Liver (tissue), 9 donors: ENCODE measurements around the gene KDM7A. TPM values are rescaled to one million over a fixed set of nuclear protein-coding genes. Genes with fewer than 3 reads are reported as not detected.

ENCODE experiments used
- DNase-seq: peaks from one replicate; pipeline ENCODE4 v3.0.0-alpha.2; 2017; ENCODE audit warnings: low spot score
- H3K27ac ChIP-seq, 2 donors: one replicate each; pipeline ENCODE4 v1.7.0; 2013; ENCODE audit warnings: inconsistent platforms in 2 of 2, low read length in 2 of 2, control low read depth in 1 of 2, low read depth in 1 of 2, mild to moderate bottlenecking in 1 of 2
- H3K27me3 ChIP-seq, 4 donors: one replicate each; pipeline versions ENCODE4 v1.6.1 to v1.7.0; 2013; ENCODE audit warnings: low read length in 3 of 4, inconsistent platforms in 1 of 4, mild to moderate bottlenecking in 1 of 4, moderate library complexity in 1 of 4; ENCODE audit not compliant: control insufficient read depth in 4 of 4, insufficient read depth in 4 of 4
- H3K36me3 ChIP-seq, 4 donors: one replicate each; pipeline versions ENCODE4 v1.6.1 to v1.7.0; 2013; ENCODE audit warnings: low read length in 3 of 4, mild to moderate bottlenecking in 3 of 4, low read depth in 1 of 4, moderate library complexity in 1 of 4; ENCODE audit not compliant: control insufficient read depth in 4 of 4, insufficient read depth in 3 of 4
- H3K4me1 ChIP-seq, 4 donors: one replicate each; pipeline versions ENCODE4 v1.6.1 to v1.7.0; 2013; ENCODE audit warnings: low read length in 3 of 4, mild to moderate bottlenecking in 3 of 4, moderate library complexity in 1 of 4; ENCODE audit not compliant: control insufficient read depth in 4 of 4, insufficient read depth in 4 of 4
- H3K4me3 ChIP-seq, 3 donors: one replicate each; pipeline versions ENCODE4 v1.6.1 to v1.7.0; 2013; ENCODE audit warnings: low read length in 3 of 3, control low read depth in 1 of 3, low read depth in 1 of 3, mild to moderate bottlenecking in 1 of 3
- H3K9ac ChIP-seq, 2 donors: one replicate each; pipeline ENCODE4 v1.7.0; 2013; ENCODE audit warnings: low read length in 2 of 2, mild to moderate bottlenecking in 2 of 2, moderate library complexity in 2 of 2, control low read depth in 1 of 2, low read depth in 1 of 2
- H3K9me3 ChIP-seq, 4 donors: one replicate each; pipeline versions ENCODE4 v1.6.1 to v1.7.0; 2013; ENCODE audit warnings: low read length in 3 of 4; ENCODE audit not compliant: control insufficient read depth in 4 of 4
- EGR1 ChIP-seq, 2 donors: IDR thresholded peaks; 2 replicates each; pipeline ENCODE4 v1.6.1; 2016 to 2018; ENCODE audit warnings: antibody characterized with exemption in 2 of 2, low read depth in 2 of 2
- FOXA1 ChIP-seq: IDR thresholded peaks from 2 replicates; pipeline ENCODE4 v1.6.1; 2016; ENCODE audit warnings: antibody characterized with exemption
- FOXA2 ChIP-seq: IDR thresholded peaks from 2 replicates; pipeline ENCODE4 v1.6.1; 2016; ENCODE audit warnings: antibody characterized with exemption
- GABPA ChIP-seq, 2 donors: IDR thresholded peaks in 1 of 2; conservative IDR thresholded peaks in 1 of 2; 2 replicates each; pipeline ENCODE4 v1.6.1; 2016; ENCODE audit warnings: antibody characterized with exemption in 2 of 2, mild to moderate bottlenecking in 1 of 2, moderate library complexity in 1 of 2
- HNF4A ChIP-seq, 2 donors: conservative IDR thresholded peaks; 2 replicates each; pipeline ENCODE4 v1.6.1; 2016; ENCODE audit warnings: antibody characterized with exemption in 2 of 2, mild to moderate bottlenecking in 2 of 2
- HNF4G ChIP-seq: IDR thresholded peaks from 2 replicates; pipeline ENCODE4 v1.6.1; 2016; ENCODE audit warnings: antibody characterized with exemption
- JUND ChIP-seq, 2 donors: IDR thresholded peaks; 2 replicates each; pipeline ENCODE4 v1.6.1; 2016; ENCODE audit warnings: antibody characterized with exemption in 2 of 2
- NR2F2 ChIP-seq: IDR thresholded peaks from 2 replicates; pipeline ENCODE4 v1.6.1; 2016; ENCODE audit warnings: antibody characterized with exemption
- RAD21 ChIP-seq, 2 donors: IDR thresholded peaks; 2 replicates each; pipeline ENCODE4 v1.6.1; 2016; ENCODE audit warnings: antibody characterized with exemption in 2 of 2, mild to moderate bottlenecking in 2 of 2
- RXRA ChIP-seq, 2 donors: IDR thresholded peaks; 2 replicates each; pipeline ENCODE4 v1.6.1; 2017 to 2018; ENCODE audit warnings: antibody characterized with exemption in 2 of 2, mild to moderate bottlenecking in 1 of 2
- SP1 ChIP-seq: IDR thresholded peaks from 2 replicates; pipeline ENCODE4 v1.6.1; 2018; ENCODE audit warnings: antibody characterized with exemption, mild to moderate bottlenecking
- TAF1 ChIP-seq: conservative IDR thresholded peaks from 2 replicates; pipeline ENCODE4 v1.6.1; 2016; ENCODE audit warnings: antibody characterized with exemption, mild to moderate bottlenecking
- YY1 ChIP-seq: IDR thresholded peaks from 2 replicates; pipeline ENCODE4 v1.6.1; 2016; ENCODE audit warnings: antibody characterized with exemption, mild to moderate bottlenecking
- WGBS: extraction: QIAGEN DNeasy Blood & Tissue Kit; methylation state at CpG from one replicate; pipeline ENCODE4 v1.1.7; 2013; 5-methylcytosine and 5-hydroxymethylcytosine counted together
- polyA plus RNA-seq, 2 donors: library from polyadenylated mRNA; stranded (reverse) in 1 of 2; unstranded in 1 of 2; fragments of 200-250 nt in 1 of 2; fragments of >200 nt in 1 of 2; fragmentation: Nextera tagmentation in 1 of 2; extraction: Ambion mirVana in 1 of 2; gene quantifications; one replicate each; pipeline versions ENCODE4 v1.2.1 to v1.2.3, GENCODE V29; 2013 to 2015
- total RNA-seq, 2 donors: library from RNA; depleted of rRNA; stranded (reverse); fragments of >200 nt; gene quantifications; one replicate each; pipeline ENCODE4 v1.2.3, GENCODE V29; 2014
- TF ChIP-seq, protein P1 (sequence below): IDR thresholded peaks from 2 replicates; pipeline ENCODE4 v1.6.1; 2016; ENCODE audit warnings: antibody characterized with exemption
- TF ChIP-seq, protein P2 (sequence below): IDR thresholded peaks from 2 replicates; pipeline ENCODE4 v1.6.1; 2016; ENCODE audit warnings: antibody characterized with exemption
- TF ChIP-seq, protein P3 (sequence below): fragments of 150-350 bp; IDR thresholded peaks from 2 replicates; pipeline ENCODE4 v1.5.1; 2017; ENCODE audit warnings: improper control_type of control experiment, low read depth, low read length; ENCODE audit not compliant: missing input control
- TF ChIP-seq, protein P4 (sequence below): IDR thresholded peaks from 2 replicates; pipeline ENCODE4 v1.6.1; 2016; ENCODE audit warnings: antibody characterized with exemption, mild to moderate bottlenecking
- TF ChIP-seq, protein P5 (sequence below): IDR thresholded peaks from 2 replicates; pipeline ENCODE4 v1.6.1; 2016; ENCODE audit warnings: antibody characterized with exemption
- donor health status: healthy.
- donor health status: healthy.
- donor health status: healthy.
- donor health status: healthy.
- donor health status: healthy.

KDM7A gene
- total and polyA plus RNA-seq, 4 donors: 1.9 to 27.5 (median 9.9) TPM

DNA sequence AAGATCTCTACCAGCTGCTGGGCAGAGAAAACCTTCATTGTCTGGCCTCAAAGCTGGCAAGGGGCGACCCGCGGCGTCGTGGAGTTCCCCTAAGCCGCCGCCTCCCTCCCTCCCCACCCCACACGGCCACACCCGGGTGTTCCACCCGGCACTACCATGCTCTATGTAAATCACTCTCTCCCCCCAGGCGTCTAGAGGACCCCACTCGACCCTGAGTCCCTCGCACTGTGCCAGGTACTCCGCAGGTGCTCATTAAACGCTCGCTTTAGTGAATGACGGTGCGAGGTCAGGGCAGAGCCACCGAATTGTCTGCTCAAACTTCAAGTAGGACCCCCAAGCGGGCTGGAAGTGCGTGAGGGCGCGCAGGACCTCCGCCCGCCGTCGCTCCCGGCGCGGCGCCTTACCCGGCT is 114.7 kb downstream of the KDM7A start:
- H3K36me3 ChIP-seq: no peaks in the 10 kb centered on the region
- H3K4me1 ChIP-seq: peaks cover 6 to 28% (median 17%) of the 10 kb centered on the region in 4 donors
- TF ChIP-seq, protein P1, sequence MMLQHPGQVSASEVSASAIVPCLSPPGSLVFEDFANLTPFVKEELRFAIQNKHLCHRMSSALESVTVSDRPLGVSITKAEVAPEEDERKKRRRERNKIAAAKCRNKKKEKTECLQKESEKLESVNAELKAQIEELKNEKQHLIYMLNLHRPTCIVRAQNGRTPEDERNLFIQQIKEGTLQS: no peak
- TF ChIP-seq EGR1 (IDR thresholded peaks at IDR 0.05; ENCODE audit: low read depth in 2 of 2) (no peak), FOXA1 (no peak), TAF1 (no peak), FOXA2 (no peak)
- H3K9me3 ChIP-seq: peaks cover 0 to 5% (median under 1%) of the 10 kb centered on the region in 4 donors
- H3K9ac ChIP-seq: peak overlapping the region; percentile 33 to 75
- H3K27me3 ChIP-seq: no peaks in the 10 kb centered on the region
- DNase-seq: peak; percentile 55
- 5% methylated on average over 32 of the region's 32 CpGs for WGBS
- peak overlapping the region; percentile 76 to 77 for H3K27ac ChIP-seq
- H3K4me3 ChIP-seq: peak overlapping the region; percentile 71 to 90 (median 73)

DNA sequence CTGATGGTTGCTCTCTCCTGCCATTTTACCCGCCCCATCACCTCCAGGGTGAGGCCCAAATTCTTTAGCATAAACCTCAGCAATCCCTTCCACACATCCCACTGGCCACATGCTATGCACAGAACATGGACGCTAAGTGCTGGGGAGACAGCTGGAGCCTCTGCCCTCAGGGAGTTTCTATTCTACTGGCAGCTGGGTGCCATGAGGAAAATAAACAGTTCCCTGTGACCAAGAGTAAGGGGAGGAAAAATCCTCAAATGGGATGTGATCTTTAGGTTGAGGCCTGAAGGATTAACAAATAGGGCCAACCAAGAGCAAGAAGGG is 115.2 kb downstream of the KDM7A start:
- H3K9me3 ChIP-seq: no peaks in the 10 kb centered on the region
- H3K4me1 ChIP-seq: peaks cover 6 to 28% (median 17%) of the 10 kb centered on the region in 4 donors
- H3K27ac ChIP-seq: peak overlapping the region; percentile 26 to 76
- TF ChIP-seq EGR1 (IDR thresholded peaks at IDR 0.05; ENCODE audit: low read depth in 2 of 2) (no peak), NR2F2 (no peak), RXRA (IDR thresholded peaks at IDR 0.05) (no peak), JUND (IDR thresholded peaks at IDR 0.05) (no peak), GABPA (IDR thresholded peaks at IDR 0.05 in 1 of 2, conservative IDR thresholded peaks at IDR 0.05 in 1 of 2) (no peak), FOXA2 (no peak), TAF1 (no peak), HNF4A (conservative IDR thresholded peaks at IDR 0.05) (no peak), HNF4G (no peak), RAD21 (IDR thresholded peaks at IDR 0.05) (no peak), YY1 (no peak), SP1 (no peak), FOXA1 (no peak)
- TF ChIP-seq, protein P2, sequence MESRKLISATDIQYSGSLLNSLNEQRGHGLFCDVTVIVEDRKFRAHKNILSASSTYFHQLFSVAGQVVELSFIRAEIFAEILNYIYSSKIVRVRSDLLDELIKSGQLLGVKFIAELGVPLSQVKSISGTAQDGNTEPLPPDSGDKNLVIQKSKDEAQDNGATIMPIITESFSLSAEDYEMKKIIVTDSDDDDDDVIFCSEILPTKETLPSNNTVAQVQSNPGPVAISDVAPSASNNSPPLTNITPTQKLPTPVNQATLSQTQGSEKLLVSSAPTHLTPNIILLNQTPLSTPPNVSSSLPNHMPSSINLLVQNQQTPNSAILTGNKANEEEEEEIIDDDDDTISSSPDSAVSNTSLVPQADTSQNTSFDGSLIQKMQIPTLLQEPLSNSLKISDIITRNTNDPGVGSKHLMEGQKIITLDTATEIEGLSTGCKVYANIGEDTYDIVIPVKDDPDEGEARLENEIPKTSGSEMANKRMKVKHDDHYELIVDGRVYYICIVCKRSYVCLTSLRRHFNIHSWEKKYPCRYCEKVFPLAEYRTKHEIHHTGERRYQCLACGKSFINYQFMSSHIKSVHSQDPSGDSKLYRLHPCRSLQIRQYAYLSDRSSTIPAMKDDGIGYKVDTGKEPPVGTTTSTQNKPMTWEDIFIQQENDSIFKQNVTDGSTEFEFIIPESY: no peak
- TF ChIP-seq, protein P3, sequence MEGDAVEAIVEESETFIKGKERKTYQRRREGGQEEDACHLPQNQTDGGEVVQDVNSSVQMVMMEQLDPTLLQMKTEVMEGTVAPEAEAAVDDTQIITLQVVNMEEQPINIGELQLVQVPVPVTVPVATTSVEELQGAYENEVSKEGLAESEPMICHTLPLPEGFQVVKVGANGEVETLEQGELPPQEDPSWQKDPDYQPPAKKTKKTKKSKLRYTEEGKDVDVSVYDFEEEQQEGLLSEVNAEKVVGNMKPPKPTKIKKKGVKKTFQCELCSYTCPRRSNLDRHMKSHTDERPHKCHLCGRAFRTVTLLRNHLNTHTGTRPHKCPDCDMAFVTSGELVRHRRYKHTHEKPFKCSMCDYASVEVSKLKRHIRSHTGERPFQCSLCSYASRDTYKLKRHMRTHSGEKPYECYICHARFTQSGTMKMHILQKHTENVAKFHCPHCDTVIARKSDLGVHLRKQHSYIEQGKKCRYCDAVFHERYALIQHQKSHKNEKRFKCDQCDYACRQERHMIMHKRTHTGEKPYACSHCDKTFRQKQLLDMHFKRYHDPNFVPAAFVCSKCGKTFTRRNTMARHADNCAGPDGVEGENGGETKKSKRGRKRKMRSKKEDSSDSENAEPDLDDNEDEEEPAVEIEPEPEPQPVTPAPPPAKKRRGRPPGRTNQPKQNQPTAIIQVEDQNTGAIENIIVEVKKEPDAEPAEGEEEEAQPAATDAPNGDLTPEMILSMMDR: no peak
- TF ChIP-seq, protein P4, sequence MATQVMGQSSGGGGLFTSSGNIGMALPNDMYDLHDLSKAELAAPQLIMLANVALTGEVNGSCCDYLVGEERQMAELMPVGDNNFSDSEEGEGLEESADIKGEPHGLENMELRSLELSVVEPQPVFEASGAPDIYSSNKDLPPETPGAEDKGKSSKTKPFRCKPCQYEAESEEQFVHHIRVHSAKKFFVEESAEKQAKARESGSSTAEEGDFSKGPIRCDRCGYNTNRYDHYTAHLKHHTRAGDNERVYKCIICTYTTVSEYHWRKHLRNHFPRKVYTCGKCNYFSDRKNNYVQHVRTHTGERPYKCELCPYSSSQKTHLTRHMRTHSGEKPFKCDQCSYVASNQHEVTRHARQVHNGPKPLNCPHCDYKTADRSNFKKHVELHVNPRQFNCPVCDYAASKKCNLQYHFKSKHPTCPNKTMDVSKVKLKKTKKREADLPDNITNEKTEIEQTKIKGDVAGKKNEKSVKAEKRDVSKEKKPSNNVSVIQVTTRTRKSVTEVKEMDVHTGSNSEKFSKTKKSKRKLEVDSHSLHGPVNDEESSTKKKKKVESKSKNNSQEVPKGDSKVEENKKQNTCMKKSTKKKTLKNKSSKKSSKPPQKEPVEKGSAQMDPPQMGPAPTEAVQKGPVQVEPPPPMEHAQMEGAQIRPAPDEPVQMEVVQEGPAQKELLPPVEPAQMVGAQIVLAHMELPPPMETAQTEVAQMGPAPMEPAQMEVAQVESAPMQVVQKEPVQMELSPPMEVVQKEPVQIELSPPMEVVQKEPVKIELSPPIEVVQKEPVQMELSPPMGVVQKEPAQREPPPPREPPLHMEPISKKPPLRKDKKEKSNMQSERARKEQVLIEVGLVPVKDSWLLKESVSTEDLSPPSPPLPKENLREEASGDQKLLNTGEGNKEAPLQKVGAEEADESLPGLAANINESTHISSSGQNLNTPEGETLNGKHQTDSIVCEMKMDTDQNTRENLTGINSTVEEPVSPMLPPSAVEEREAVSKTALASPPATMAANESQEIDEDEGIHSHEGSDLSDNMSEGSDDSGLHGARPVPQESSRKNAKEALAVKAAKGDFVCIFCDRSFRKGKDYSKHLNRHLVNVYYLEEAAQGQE: no peak
- TF ChIP-seq, protein P1: no peak
- TF ChIP-seq, protein P5, sequence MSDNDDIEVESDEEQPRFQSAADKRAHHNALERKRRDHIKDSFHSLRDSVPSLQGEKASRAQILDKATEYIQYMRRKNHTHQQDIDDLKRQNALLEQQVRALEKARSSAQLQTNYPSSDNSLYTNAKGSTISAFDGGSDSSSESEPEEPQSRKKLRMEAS: no peak
- peak overlapping the region in 2 of 3 donors; percentile 73 to 90 for H3K4me3 ChIP-seq
- no peak for DNase-seq
- peaks cover 0 to 4% (median 2%) of the 10 kb centered on the region in 4 donors for H3K36me3 ChIP-seq
- 98% methylated on average over 2 of the region's 2 CpGs for WGBS
- no peaks in the 10 kb centered on the region for H3K27me3 ChIP-seq
- H3K9ac ChIP-seq: no peak overlapping the region
